HepG2 (cell line): Measurements from ENCODE around the gene PNMA8C. TPM values are rescaled to one million over a fixed set of nuclear protein-coding genes. Genes with fewer than 3 reads are reported as not detected.

ENCODE experiments used
- CEBPG ChIP-seq: IDR thresholded peaks from 2 replicates; pipeline ENCODE4 v1.6.1; 2016
- HMG20A ChIP-seq: IDR thresholded peaks from 2 replicates; pipeline ENCODE4 v1.6.1; 2016; ENCODE audit warnings: borderline replicate concordance
- MATR3 ChIP-seq: sonication (generic); formaldehyde crosslinking; IDR thresholded peaks from 2 replicates; pipeline ENCODE4 v1.4.0; 2020; ENCODE audit warnings: missing genetic modification reagents
- MAZ ChIP-seq, 2 experiments: sonication (generic) in 1 of 2; formaldehyde crosslinking in 1 of 2; IDR thresholded peaks; 2 replicates each; pipeline versions ENCODE4 v1.5.0 to v1.6.1; 2012 to 2020; ENCODE audit warnings: low read depth in 2 of 2, mild to moderate bottlenecking in 2 of 2, borderline replicate concordance in 1 of 2, improper control_type of control experiment in 1 of 2, low read length in 1 of 2, missing genetic modification reagents in 1 of 2, moderate library complexity in 1 of 2
- MBD4 ChIP-seq: IDR thresholded peaks from 2 replicates; pipeline ENCODE4 v1.6.1; 2012; ENCODE audit warnings: low read length, inconsistent platforms, borderline replicate concordance
- MEIS2 ChIP-seq: sonication (generic); formaldehyde crosslinking; IDR thresholded peaks from 2 replicates; pipeline ENCODE4 v1.9.0; 2021; ENCODE audit warnings: mild to moderate bottlenecking, missing genetic modification reagents
- NONO ChIP-seq, 2 experiments: fragments of 450-650 bp in 1 of 2; sonication (generic) in 1 of 2; formaldehyde crosslinking in 1 of 2; IDR thresholded peaks in 1 of 2; conservative IDR thresholded peaks in 1 of 2; 2 replicates each; pipeline versions ENCODE4 v1.6.1 to v1.8.0; 2017 to 2022; ENCODE audit warnings: mild to moderate bottlenecking in 1 of 2, missing genetic modification reagents in 1 of 2, moderate library complexity in 1 of 2
- NRL ChIP-seq: sonication (generic); formaldehyde crosslinking; IDR thresholded peaks from 2 replicates; pipeline ENCODE4 v1.5.0; 2020; ENCODE audit warnings: missing genetic modification reagents, mild to moderate bottlenecking, moderate library complexity, borderline replicate concordance
- SP5 ChIP-seq: IDR thresholded peaks from 2 replicates; pipeline ENCODE4 v1.6.1; 2016; ENCODE audit warnings: low read depth, borderline replicate concordance
- ZBTB38 ChIP-seq: sonication (generic); formaldehyde crosslinking; IDR thresholded peaks from 2 replicates; pipeline ENCODE4 v1.5.1; 2020; ENCODE audit warnings: mild to moderate bottlenecking, missing genetic modification reagents
- ZFYVE20 ChIP-seq: sonication (generic); formaldehyde crosslinking; IDR thresholded peaks from 2 replicates; pipeline ENCODE4 v1.8.0; 2023; ENCODE audit warnings: low read depth, mild to moderate bottlenecking, moderate library complexity, missing genetic modification reagents, borderline replicate concordance
- ZNF530 ChIP-seq: sonication (generic); formaldehyde crosslinking; IDR thresholded peaks from 2 replicates; pipeline ENCODE4 v1.5.0; 2020; ENCODE audit warnings: low read depth, mild to moderate bottlenecking, missing genetic modification reagents
- ZNF615 ChIP-seq: sonication (generic); formaldehyde crosslinking; IDR thresholded peaks from 2 replicates; pipeline ENCODE4 v1.5.0; 2020; ENCODE audit warnings: mild to moderate bottlenecking, missing genetic modification reagents, borderline replicate concordance
- ZNF678 ChIP-seq: sonication (generic); formaldehyde crosslinking; IDR thresholded peaks from 2 replicates; pipeline ENCODE4 v1.4.0; 2020; ENCODE audit warnings: mild to moderate bottlenecking, missing genetic modification reagents
- ZNF75D ChIP-seq: sonication (generic); formaldehyde crosslinking; IDR thresholded peaks from 2 replicates; pipeline ENCODE4 v1.8.1; 2023; ENCODE audit warnings: missing genetic modification reagents, mild to moderate bottlenecking, borderline replicate concordance
- ZNF777 ChIP-seq: sonication (generic); formaldehyde crosslinking; IDR thresholded peaks from 2 replicates; pipeline ENCODE4 v1.4.0; 2020; ENCODE audit warnings: missing genetic modification reagents
- ZSCAN25 ChIP-seq: sonication (generic); formaldehyde crosslinking; IDR thresholded peaks from 2 replicates; pipeline ENCODE4 v1.8.0; 2022; ENCODE audit warnings: mild to moderate bottlenecking, missing genetic modification reagents
- polyA plus RNA-seq, 8 experiments: library from polyadenylated mRNA; depleted of rRNA in 3 of 8; stranded (reverse) in 7 of 8; unstranded in 1 of 8; fragments of >200 nt; fragmentation: Illumina TruSeq in 4 of 8; extraction: Trizol in 4 of 8; gene quantifications; 2 replicates each; pipeline versions ENCODE4 v1.2.1 to v1.2.3, GENCODE V29; 2011 to 2016; ENCODE audit warnings: low read depth in 4 of 8, missing spikeins in 1 of 8, mixed read lengths in 1 of 8; ENCODE audit not compliant: insufficient read depth in 1 of 8
- total RNA-seq, 5 experiments: library from RNA; depleted of rRNA; stranded (reverse); fragments of >200 nt; fragmentation: Illumina TruSeq; extraction: Trizol; gene quantifications; 2 replicates each; pipeline ENCODE4 v1.2.3, GENCODE V29; 2016; ENCODE audit warnings: low read depth in 1 of 5
- TF ChIP-seq, protein P1 (sequence below): sonication (generic); formaldehyde crosslinking; IDR thresholded peaks from 2 replicates; pipeline ENCODE4 v1.4.0; 2020; ENCODE audit warnings: low read depth, mild to moderate bottlenecking, missing genetic modification reagents
- TF ChIP-seq, protein P2 (sequence below): sonication (generic); formaldehyde crosslinking; IDR thresholded peaks from 2 replicates; pipeline ENCODE4 v1.5.0; 2020; ENCODE audit warnings: missing genetic modification reagents
- TF ChIP-seq, protein P3 (sequence below): sonication (generic); formaldehyde crosslinking; IDR thresholded peaks from 2 replicates; pipeline ENCODE4 v1.9.0; 2022; ENCODE audit warnings: low read depth, missing genetic modification reagents
- TF ChIP-seq, protein P4 (sequence below): sonication (generic); formaldehyde crosslinking; IDR thresholded peaks from 2 replicates; pipeline ENCODE4 v1.8.0; 2022; ENCODE audit warnings: mild to moderate bottlenecking, missing genetic modification reagents; ENCODE audit not compliant: insufficient replicate concordance

The PNMA8C gene
- total and polyA plus RNA-seq, 2 of the 13 experiments (the other 11 are each of a cell fraction or from before 2014, with no cell fraction given), result not detected

DNA sequence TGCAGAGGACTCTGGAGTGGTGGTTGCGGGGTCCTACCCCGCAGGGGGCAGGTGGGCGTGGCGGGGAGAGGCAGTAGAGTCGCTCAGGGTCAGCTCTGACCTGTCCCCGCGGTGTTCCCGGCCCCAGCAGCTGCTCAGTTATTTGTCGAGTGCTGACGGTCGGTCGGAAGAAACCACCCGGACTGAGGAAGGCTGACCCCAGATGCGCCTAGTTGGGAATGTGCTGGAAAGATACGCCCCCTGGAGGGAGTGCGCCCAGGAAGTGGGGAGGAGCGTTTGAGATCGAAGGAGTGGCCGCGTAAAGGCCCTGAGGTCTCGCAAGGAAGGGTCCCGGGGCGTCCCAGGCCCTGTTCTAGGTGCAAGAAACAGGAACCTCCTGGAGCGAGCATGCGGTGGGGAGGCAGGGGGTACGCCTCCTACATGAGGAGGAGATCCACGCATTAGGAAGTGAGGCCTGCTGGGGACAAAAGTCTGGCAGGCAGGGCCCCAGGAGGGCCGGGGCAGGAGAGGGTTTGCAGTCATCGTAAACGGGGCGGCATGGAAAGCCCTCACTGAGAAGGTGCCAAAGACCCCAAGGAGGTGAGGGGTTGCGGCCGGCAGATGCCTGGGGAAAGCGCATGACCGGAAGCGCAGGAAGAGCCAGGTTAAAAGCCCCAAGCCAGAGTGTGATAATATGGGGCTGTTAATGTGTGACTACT is 24.5 kb downstream of the PNMA8C start (continued):
- TF ChIP-seq ZNF777 (CRISPR knock-in tag) (peak; percentile 56; the same call in 1 of the 2 replicates), ZNF75D (CRISPR knock-in tag) (no peak), ZNF530 (CRISPR knock-in tag) (no peak; the same call in 1 of the 2 replicates), ZFYVE20 (no peak), SP5 (peak; percentile 40), MEIS2 (CRISPR knock-in tag) (no peak), MAZ (IDR thresholded peaks at IDR 0.05; ENCODE audit: borderline replicate concordance, low read depth, low read length) (no peak), MAZ (CRISPR knock-in tag; IDR thresholded peaks at IDR 0.05; ENCODE audit: low read depth) (no peak), NONO (IDR thresholded peaks at IDR 0.05) (no peak), NONO (CRISPR knock-in tag; conservative IDR thresholded peaks at IDR 0.05) (peak; percentile 34), ZNF615 (CRISPR knock-in tag) (no peak), NRL (CRISPR knock-in tag) (0 out of 2 replicates have a peak, but pooled peaks have one; percentile 28), ZBTB38 (peak; percentile 29; the same call in 1 of the 2 replicates), ZSCAN25 (CRISPR knock-in tag) (peak; percentile 45; the same call in 1 of the 2 replicates), HMG20A (no peak; the same call in 1 of the 2 replicates), MBD4 (no peak), MATR3 (CRISPR knock-in tag) (no peak), ZNF678 (CRISPR knock-in tag) (0 out of 2 replicates have a peak, but pooled peaks have one; percentile 48), CEBPG (CRISPR knock-in tag) (no peak)
- TF ChIP-seq, protein P1, sequence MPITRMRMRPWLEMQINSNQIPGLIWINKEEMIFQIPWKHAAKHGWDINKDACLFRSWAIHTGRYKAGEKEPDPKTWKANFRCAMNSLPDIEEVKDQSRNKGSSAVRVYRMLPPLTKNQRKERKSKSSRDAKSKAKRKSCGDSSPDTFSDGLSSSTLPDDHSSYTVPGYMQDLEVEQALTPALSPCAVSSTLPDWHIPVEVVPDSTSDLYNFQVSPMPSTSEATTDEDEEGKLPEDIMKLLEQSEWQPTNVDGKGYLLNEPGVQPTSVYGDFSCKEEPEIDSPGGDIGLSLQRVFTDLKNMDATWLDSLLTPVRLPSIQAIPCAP (CRISPR knock-in tag), result no peak
- TF ChIP-seq, protein P2, sequence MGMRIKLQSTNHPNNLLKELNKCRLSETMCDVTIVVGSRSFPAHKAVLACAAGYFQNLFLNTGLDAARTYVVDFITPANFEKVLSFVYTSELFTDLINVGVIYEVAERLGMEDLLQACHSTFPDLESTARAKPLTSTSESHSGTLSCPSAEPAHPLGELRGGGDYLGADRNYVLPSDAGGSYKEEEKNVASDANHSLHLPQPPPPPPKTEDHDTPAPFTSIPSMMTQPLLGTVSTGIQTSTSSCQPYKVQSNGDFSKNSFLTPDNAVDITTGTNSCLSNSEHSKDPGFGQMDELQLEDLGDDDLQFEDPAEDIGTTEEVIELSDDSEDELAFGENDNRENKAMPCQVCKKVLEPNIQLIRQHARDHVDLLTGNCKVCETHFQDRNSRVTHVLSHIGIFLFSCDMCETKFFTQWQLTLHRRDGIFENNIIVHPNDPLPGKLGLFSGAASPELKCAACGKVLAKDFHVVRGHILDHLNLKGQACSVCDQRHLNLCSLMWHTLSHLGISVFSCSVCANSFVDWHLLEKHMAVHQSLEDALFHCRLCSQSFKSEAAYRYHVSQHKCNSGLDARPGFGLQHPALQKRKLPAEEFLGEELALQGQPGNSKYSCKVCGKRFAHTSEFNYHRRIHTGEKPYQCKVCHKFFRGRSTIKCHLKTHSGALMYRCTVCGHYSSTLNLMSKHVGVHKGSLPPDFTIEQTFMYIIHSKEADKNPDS (CRISPR knock-in tag), result no peak
- TF ChIP-seq, protein P3, sequence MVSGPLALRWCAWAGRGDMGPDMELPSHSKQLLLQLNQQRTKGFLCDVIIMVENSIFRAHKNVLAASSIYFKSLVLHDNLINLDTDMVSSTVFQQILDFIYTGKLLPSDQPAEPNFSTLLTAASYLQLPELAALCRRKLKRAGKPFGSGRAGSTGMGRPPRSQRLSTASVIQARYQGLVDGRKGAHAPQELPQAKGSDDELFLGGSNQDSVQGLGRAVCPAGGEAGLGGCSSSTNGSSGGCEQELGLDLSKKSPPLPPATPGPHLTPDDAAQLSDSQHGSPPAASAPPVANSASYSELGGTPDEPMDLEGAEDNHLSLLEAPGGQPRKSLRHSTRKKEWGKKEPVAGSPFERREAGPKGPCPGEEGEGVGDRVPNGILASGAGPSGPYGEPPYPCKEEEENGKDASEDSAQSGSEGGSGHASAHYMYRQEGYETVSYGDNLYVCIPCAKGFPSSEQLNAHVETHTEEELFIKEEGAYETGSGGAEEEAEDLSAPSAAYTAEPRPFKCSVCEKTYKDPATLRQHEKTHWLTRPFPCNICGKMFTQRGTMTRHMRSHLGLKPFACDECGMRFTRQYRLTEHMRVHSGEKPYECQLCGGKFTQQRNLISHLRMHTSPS (CRISPR knock-in tag), result no peak
- TF ChIP-seq, protein P4, sequence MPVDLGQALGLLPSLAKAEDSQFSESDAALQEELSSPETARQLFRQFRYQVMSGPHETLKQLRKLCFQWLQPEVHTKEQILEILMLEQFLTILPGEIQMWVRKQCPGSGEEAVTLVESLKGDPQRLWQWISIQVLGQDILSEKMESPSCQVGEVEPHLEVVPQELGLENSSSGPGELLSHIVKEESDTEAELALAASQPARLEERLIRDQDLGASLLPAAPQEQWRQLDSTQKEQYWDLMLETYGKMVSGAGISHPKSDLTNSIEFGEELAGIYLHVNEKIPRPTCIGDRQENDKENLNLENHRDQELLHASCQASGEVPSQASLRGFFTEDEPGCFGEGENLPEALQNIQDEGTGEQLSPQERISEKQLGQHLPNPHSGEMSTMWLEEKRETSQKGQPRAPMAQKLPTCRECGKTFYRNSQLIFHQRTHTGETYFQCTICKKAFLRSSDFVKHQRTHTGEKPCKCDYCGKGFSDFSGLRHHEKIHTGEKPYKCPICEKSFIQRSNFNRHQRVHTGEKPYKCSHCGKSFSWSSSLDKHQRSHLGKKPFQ (CRISPR knock-in tag), result no peak
